Neuronal stem cell (in vitro differentiated cells): ENCODE data around the gene CDC45.

Experiments used
- DNase-seq: peaks from one replicate; pipeline ENCODE4 v3.0.0-alpha.2; 2013; ENCODE audit warnings: low spot score
- H2AFZ ChIP-seq: one replicate; pipeline ENCODE4 v1.6.1; 2013; ENCODE audit warnings: mild to moderate bottlenecking, low read length, inconsistent platforms
- H2AK5ac ChIP-seq: 2 replicates; pipeline ENCODE4 v1.6.1; 2013; ENCODE audit warnings: low read depth, mild to moderate bottlenecking, inconsistent platforms, low read length, moderate library complexity, mixed read lengths
- H2BK120ac ChIP-seq: 2 replicates; pipeline ENCODE4 v1.6.1; 2013; ENCODE audit warnings: low read depth, mild to moderate bottlenecking, inconsistent platforms, low read length, moderate library complexity, mixed read lengths
- H2BK12ac ChIP-seq: one replicate; pipeline ENCODE4 v1.6.1; 2013; ENCODE audit warnings: low read length, inconsistent platforms
- H2BK15ac ChIP-seq: 2 replicates; pipeline ENCODE4 v1.6.1; 2013; ENCODE audit warnings: mild to moderate bottlenecking, low read length, inconsistent platforms, mixed read lengths
- H2BK5ac ChIP-seq: one replicate; pipeline ENCODE4 v1.6.1; 2013; ENCODE audit warnings: inconsistent platforms, mild to moderate bottlenecking, low read length, moderate library complexity
- H3K14ac ChIP-seq: one replicate; pipeline ENCODE4 v1.6.1; 2013; ENCODE audit warnings: low read length, inconsistent platforms
- H3K18ac ChIP-seq: 2 replicates; pipeline ENCODE4 v1.6.1; 2013; ENCODE audit warnings: low read length, inconsistent platforms
- H3K23ac ChIP-seq: 2 replicates; pipeline ENCODE4 v1.6.1; 2013; ENCODE audit warnings: low read depth, mild to moderate bottlenecking, mixed read lengths, low read length, inconsistent platforms; ENCODE audit not compliant: poor library complexity
- H3K27ac ChIP-seq: replicated peaks from 3 replicates; pipeline ENCODE4 v1.5.1; 2013; ENCODE audit warnings: low read length, inconsistent platforms
- H3K27me3 ChIP-seq, 3 experiments: 2 replicates each; pipeline ENCODE4 v1.6.1; 2013; ENCODE audit warnings: low read length in 3 of 3, mild to moderate bottlenecking in 2 of 3, inconsistent platforms in 1 of 3, low read depth in 1 of 3, mixed read lengths in 1 of 3, moderate library complexity in 1 of 3; ENCODE audit not compliant: control insufficient read depth in 3 of 3, insufficient read depth in 3 of 3
- H3K36me3 ChIP-seq, 2 donors: replicated peaks in 1 of 2; 2 replicates each; pipeline ENCODE4 v1.6.1; 2013; ENCODE audit warnings: low read length in 2 of 2; ENCODE audit not compliant: control insufficient read depth in 2 of 2, insufficient read depth in 2 of 2
- H3K4ac ChIP-seq: 2 replicates; pipeline ENCODE4 v1.6.1; 2013; ENCODE audit warnings: inconsistent platforms, mild to moderate bottlenecking, low read length, moderate library complexity
- H3K4me1 ChIP-seq, 2 donors: 1 replicate in 1 of 2; 2 replicates in 1 of 2; pipeline ENCODE4 v1.6.1; 2013; ENCODE audit warnings: low read length in 2 of 2, low read depth in 1 of 2; ENCODE audit not compliant: control insufficient read depth in 2 of 2, insufficient read depth in 1 of 2
- H3K4me2 ChIP-seq: one replicate; pipeline ENCODE4 v1.6.1; 2013; ENCODE audit warnings: mild to moderate bottlenecking, low read length, inconsistent platforms; ENCODE audit not compliant: insufficient read depth, poor library complexity, severe bottlenecking
- H3K4me3 ChIP-seq, 2 donors: 2 replicates each; pipeline ENCODE4 v1.5.1; 2013; ENCODE audit warnings: low read length in 2 of 2, mild to moderate bottlenecking in 2 of 2, inconsistent platforms in 1 of 2, moderate library complexity in 1 of 2
- H3K79me1 ChIP-seq: one replicate; pipeline ENCODE4 v1.6.1; 2013; ENCODE audit warnings: low read depth, mild to moderate bottlenecking, inconsistent platforms, low read length, moderate library complexity
- H3K9ac ChIP-seq: one replicate; pipeline ENCODE4 v1.6.1; 2013; ENCODE audit warnings: mild to moderate bottlenecking, low read depth, low read length, inconsistent platforms; ENCODE audit not compliant: poor library complexity
- H3K9me3 ChIP-seq, 2 donors: replicated peaks in 1 of 2; 2 replicates each; pipeline versions ENCODE3 to v1.6.1; 2013; ENCODE audit warnings: low read length in 2 of 2, mild to moderate bottlenecking in 2 of 2, inconsistent platforms in 1 of 2, low read depth in 1 of 2, mixed read lengths in 1 of 2, moderate library complexity in 1 of 2; ENCODE audit not compliant: control insufficient read depth in 2 of 2, insufficient read depth in 1 of 2
- H4K8ac ChIP-seq: one replicate; pipeline ENCODE4 v1.6.1; 2013; ENCODE audit warnings: low read depth, mild to moderate bottlenecking, inconsistent platforms, low read length, moderate library complexity
- H4K91ac ChIP-seq: one replicate; pipeline ENCODE4 v1.6.1; 2013; ENCODE audit warnings: low read length, low read depth, mild to moderate bottlenecking, inconsistent platforms; ENCODE audit not compliant: poor library complexity
- WGBS, 2 donors: extraction: QIAGEN DNeasy Blood & Tissue Kit; methylation state at CpG; one replicate each; pipeline ENCODE4 v1.1.7; 2013; ENCODE audit warnings: missing lambda C conversion rate in 2 of 2, mixed read lengths in 1 of 2; ENCODE audit not compliant: insufficient read length in 2 of 2, insufficient replicate concordance in 1 of 2; ENCODE audit errors: extremely low coverage in 2 of 2; 5-methylcytosine and 5-hydroxymethylcytosine counted together

The CDC45 gene

GRCh38 chr22:19518635-19519034, 38.9 kb downstream of the CDC45 start:
- Histone ChIP-seq H3K4ac (no peak overlapping the region), H3K36me3 (peaks cover 14 to 65% of the 10 kb centered on the region in 2 donors), H3K79me1 (no peaks in the 10 kb centered on the region), H3K4me3 (no peak overlapping the region), H3K9ac (no peak overlapping the region), H2BK12ac (no peak overlapping the region), H3K27ac (no peak overlapping the region), H2AK5ac (no peak overlapping the region), H2BK15ac (no peak overlapping the region), H2AFZ (no peak overlapping the region), H3K4me2 (no peak overlapping the region), H4K8ac (no peak overlapping the region), H3K23ac (peak overlapping the region; percentile 69), H4K91ac (no peak overlapping the region), H3K27me3 (peaks cover 0 to 16% (median 8%) of the 10 kb centered on the region in 3 experiments), H3K9me3 (peaks cover 0 to 3% of the 10 kb centered on the region in 2 donors), H2BK120ac (no peak overlapping the region), H3K4me1 (peaks cover 7 to 8% of the 10 kb centered on the region in 2 donors), H3K14ac (no peak overlapping the region), H2BK5ac (no peak overlapping the region), H3K18ac (peak overlapping the region; percentile 4)
- no CpG with 5 or more reads among the region's 10 CpGs for WGBS, 2 donors
- no peak for DNase-seq

- no CpG with 5 or more reads among the region's 17 CpGs for WGBS, 2 donors
- DNase-seq = no peak
- H2BK5ac ChIP-seq = no peak overlapping the region
- no peak overlapping the region for H4K91ac ChIP-seq
- no peak overlapping the region for H3K14ac ChIP-seq
- no peak overlapping the region for H3K9ac ChIP-seq
- peaks cover 3 to 22% (median 14%) of the 10 kb centered on the region in 3 experiments for H3K27me3 ChIP-seq
- H3K4me2 ChIP-seq = no peak overlapping the region
- no peak overlapping the region for H2BK15ac ChIP-seq
- no peak overlapping the region for H3K18ac ChIP-seq
- peaks cover 7 to 9% of the 10 kb centered on the region in 2 donors for H3K4me1 ChIP-seq
- H2BK120ac ChIP-seq = no peak overlapping the region
- H3K27ac ChIP-seq = no peak overlapping the region
- no peaks in the 10 kb centered on the region for H3K79me1 ChIP-seq
- H4K8ac ChIP-seq = no peak overlapping the region
- H3K23ac ChIP-seq = peak overlapping the region; percentile 47
- H2AFZ ChIP-seq = no peak overlapping the region
- H3K9me3 ChIP-seq = no peaks in the 10 kb centered on the region
- no peak overlapping the region for H2BK12ac ChIP-seq
- peaks cover 12 to 59% of the 10 kb centered on the region in 2 donors for H3K36me3 ChIP-seq
- H3K4ac ChIP-seq = no peak overlapping the region
- H2AK5ac ChIP-seq = no peak overlapping the region
- H3K4me3 ChIP-seq = no peak overlapping the region
Observed at GRCh38 chr22:19519041-19519926, 39.6 kb downstream of the CDC45 start.

- Histone ChIP-seq H2AFZ (no peak overlapping the region), H2BK15ac (no peak overlapping the region), H3K27me3 (peaks cover 3 to 27% (median 21%) of the 10 kb centered on the region in 3 experiments), H3K4me3 (no peak overlapping the region), H4K8ac (no peak overlapping the region), H3K27ac (no peak overlapping the region), H3K23ac (peak overlapping the region; percentile 86), H2BK120ac (no peak overlapping the region), H3K9me3 (no peaks in the 10 kb centered on the region), H3K14ac (no peak overlapping the region), H3K36me3 (peaks cover 10 to 52% of the 10 kb centered on the region in 2 donors), H2BK12ac (no peak overlapping the region), H3K4me1 (peaks cover 3 to 12% of the 10 kb centered on the region in 2 donors), H3K9ac (no peak overlapping the region), H2AK5ac (no peak overlapping the region), H4K91ac (no peak overlapping the region), H2BK5ac (no peak overlapping the region), H3K4me2 (no peak overlapping the region), H3K79me1 (no peaks in the 10 kb centered on the region), H3K4ac (no peak overlapping the region), H3K18ac (peak overlapping the region; percentile 51)
- no CpG with 5 or more reads among the region's 6 CpGs for WGBS, 2 donors
- no peak for DNase-seq
Observed at GRCh38 chr22:19520007-19520406, 40.3 kb downstream of the CDC45 start.

- WGBS, 2 donors = no CpG with 5 or more reads among the region's 10 CpGs
- H3K4ac ChIP-seq = no peak overlapping the region
- no peak overlapping the region for H4K8ac ChIP-seq
Observed at GRCh38 chr22:19520566-19521305, 41.0 kb downstream of the CDC45 start.

More at GRCh38 chr22:19520566-19521305, 41.0 kb downstream of the CDC45 start:
- Histone ChIP-seq H2AK5ac (no peak overlapping the region), H3K18ac (no peak overlapping the region), H3K79me1 (no peaks in the 10 kb centered on the region), H3K14ac (no peak overlapping the region), H2AFZ (no peak overlapping the region), H3K27me3 (peaks cover 3 to 28% (median 27%) of the 10 kb centered on the region in 3 experiments), H2BK120ac (no peak overlapping the region), H2BK15ac (no peak overlapping the region), H3K9ac (no peak overlapping the region), H3K4me1 (peaks cover 0 to 12% of the 10 kb centered on the region in 2 donors), H3K4me3 (no peak overlapping the region), H2BK5ac (no peak overlapping the region), H3K4me2 (no peak overlapping the region), H3K9me3 (no peaks in the 10 kb centered on the region), H3K36me3 (peaks cover 5 to 44% of the 10 kb centered on the region in 2 donors), H3K27ac (no peak overlapping the region), H4K91ac (no peak overlapping the region), H2BK12ac (no peak overlapping the region), H3K23ac (peak overlapping the region; percentile 94)
- DNase-seq = no peak
